Measurements from ENCODE around the gene TTC33.

The TTC33 gene

GRCh38 chr5:40784916-40785315 is 29.2 kb upstream of the TTC33 start:
- no peak overlapping the region for H3K4me3 ChIP-seq (replicated peaks; ENCODE audit: low read depth, low read length)
- no peak for DNase-seq (ENCODE audit: low read depth)
- no peak for TF ChIP-seq CTCF (IDR thresholded peaks at IDR 0.05; ENCODE audit: low read length, missing control alignments)

GRCh38 chr5:40784027-40784653 is 28.4 kb upstream of the TTC33 start:
- no peak for DNase-seq (ENCODE audit: low read depth)
- H3K4me3 ChIP-seq (replicated peaks; ENCODE audit: low read depth, low read length): no peak overlapping the region
- no peak for TF ChIP-seq CTCF (IDR thresholded peaks at IDR 0.05; ENCODE audit: low read length, missing control alignments)

- TF ChIP-seq CTCF (IDR thresholded peaks at IDR 0.05; ENCODE audit: low read length, missing control alignments): no peak
- DNase-seq (ENCODE audit: low read depth): peak; percentile 83
- H3K4me3 ChIP-seq (replicated peaks; ENCODE audit: low read depth, low read length): no peak overlapping the region
Measured at GRCh38 chr5:40781843-40782409, 26.2 kb upstream of the TTC33 start.

GRCh38 chr5:40780858-40781257 is 25.1 kb upstream of the TTC33 start:
- TF ChIP-seq CTCF (IDR thresholded peaks at IDR 0.05; ENCODE audit: low read length, missing control alignments): no peak
- H3K4me3 ChIP-seq (replicated peaks; ENCODE audit: low read depth, low read length): no peak overlapping the region
- DNase-seq (ENCODE audit: low read depth): no peak

GRCh38 chr5:40780199-40780598 is 24.4 kb upstream of the TTC33 start:
- no peak overlapping the region for H3K4me3 ChIP-seq (replicated peaks; ENCODE audit: low read depth, low read length)
- no peak for TF ChIP-seq CTCF (IDR thresholded peaks at IDR 0.05; ENCODE audit: low read length, missing control alignments)
- DNase-seq (ENCODE audit: low read depth): no peak

- no peak for TF ChIP-seq CTCF (IDR thresholded peaks at IDR 0.05; ENCODE audit: low read length, missing control alignments)
- no peak for DNase-seq (ENCODE audit: low read depth)
- no peak overlapping the region for H3K4me3 ChIP-seq (replicated peaks; ENCODE audit: low read depth, low read length)
Measured at GRCh38 chr5:40779561-40779960, 23.8 kb upstream of the TTC33 start.

GRCh38 chr5:40778133-40778532 is 22.4 kb upstream of the TTC33 start:
- DNase-seq (ENCODE audit: low read depth): no peak
- TF ChIP-seq CTCF (IDR thresholded peaks at IDR 0.05; ENCODE audit: low read length, missing control alignments): no peak
- H3K4me3 ChIP-seq (replicated peaks; ENCODE audit: low read depth, low read length): no peak overlapping the region

Measured in fibroblast of pulmonary artery (primary cell).